GM18511 (cell line): ENCODE measurements around the gene GFRA4.
"Not testable (repeated sequence)": the region's sequence is repeated elsewhere in the genome, so short reads cannot be mapped to it uniquely, and the experiment has no call there.

Source experiments
- ATAC-seq: cut with Tn5 transposase; IDR thresholded peaks from one replicate; pipeline ENCODE4 v1.9.1; 2021; ENCODE audit warnings: mild to moderate bottlenecking, moderate library complexity; ENCODE audit not compliant: unreplicated experiment

Gene GFRA4

DNA sequence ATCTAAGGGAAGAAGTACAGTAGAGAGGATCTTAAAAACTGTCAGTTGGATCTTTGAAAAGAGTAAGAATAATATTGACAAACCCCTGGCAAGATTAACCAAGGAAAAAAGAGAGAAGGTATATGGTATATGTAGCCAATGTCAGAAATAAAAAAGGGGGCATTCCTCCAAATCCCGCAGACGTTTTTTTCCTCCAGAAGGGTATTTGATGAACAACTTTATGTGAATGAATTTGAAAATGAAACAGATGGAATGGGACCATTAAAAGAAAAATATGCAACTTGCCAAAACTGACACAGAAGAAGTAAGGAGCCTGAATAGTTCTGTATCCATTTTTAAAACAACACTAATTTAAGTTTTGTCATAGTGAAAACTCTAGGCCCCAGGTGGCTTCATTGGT is 35.7 kb downstream of the GFRA4 start:
- no peak for ATAC-seq

DNA sequence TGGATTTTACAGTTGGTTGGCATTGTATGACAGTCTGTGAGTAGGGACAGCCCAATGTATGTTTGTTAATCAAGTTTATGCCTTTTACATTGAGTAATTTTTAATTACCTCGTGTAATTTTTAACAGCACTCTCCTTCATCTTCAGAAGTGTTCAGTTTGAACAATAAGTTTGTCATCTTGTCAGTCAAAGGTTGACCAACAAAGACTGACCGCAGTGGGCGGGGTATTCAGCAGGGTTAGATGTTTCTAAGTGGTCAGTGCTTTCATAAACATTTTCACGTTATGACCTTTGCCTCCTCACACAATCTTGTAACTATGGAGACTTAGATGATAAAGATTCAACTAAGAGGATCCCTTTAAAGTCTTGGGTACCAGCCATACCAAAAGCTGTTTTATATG is 40.8 kb downstream of the GFRA4 start:
- no peak for ATAC-seq

DNA sequence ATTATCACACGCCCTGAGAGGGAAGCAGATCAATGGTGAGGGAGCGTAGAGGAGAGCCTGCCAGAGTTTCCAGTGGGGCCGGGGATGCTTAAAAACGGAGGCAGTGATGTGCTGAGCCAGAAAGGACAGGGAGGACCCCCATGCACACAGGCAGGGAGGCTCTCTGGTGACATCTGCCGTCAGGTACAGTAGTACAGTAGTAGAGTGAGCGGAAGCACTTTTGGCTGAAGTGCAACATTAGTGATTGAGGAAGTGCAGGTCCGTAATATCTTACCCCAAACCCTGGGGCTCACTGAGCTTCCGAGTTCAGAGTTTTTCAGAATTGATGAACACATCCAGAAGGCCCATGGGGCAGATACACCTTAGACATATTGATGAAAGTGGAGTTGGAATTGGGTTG is 42.1 kb downstream of the GFRA4 start:
- no peak for ATAC-seq

DNA sequence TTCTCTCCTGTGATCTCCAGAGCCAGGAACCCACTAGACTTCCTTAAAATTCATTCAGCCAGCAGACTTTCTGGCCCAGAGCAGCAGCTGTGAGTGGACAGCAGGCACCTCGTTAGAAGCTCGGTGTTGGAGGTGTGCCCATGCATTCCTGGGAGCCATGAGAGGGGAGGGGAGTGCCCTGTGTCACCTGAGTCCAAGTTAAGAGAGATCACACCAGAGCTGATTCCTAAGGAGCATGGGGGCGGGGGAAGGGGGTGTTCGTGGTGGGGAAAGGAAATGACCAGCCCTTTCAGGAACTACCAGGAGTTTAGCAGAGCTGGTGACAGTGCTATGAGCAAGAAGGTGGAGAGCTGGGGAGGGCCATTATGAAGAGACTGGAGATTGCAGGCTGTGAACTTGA is 46.9 kb downstream of the GFRA4 start:
- no peak for ATAC-seq

DNA sequence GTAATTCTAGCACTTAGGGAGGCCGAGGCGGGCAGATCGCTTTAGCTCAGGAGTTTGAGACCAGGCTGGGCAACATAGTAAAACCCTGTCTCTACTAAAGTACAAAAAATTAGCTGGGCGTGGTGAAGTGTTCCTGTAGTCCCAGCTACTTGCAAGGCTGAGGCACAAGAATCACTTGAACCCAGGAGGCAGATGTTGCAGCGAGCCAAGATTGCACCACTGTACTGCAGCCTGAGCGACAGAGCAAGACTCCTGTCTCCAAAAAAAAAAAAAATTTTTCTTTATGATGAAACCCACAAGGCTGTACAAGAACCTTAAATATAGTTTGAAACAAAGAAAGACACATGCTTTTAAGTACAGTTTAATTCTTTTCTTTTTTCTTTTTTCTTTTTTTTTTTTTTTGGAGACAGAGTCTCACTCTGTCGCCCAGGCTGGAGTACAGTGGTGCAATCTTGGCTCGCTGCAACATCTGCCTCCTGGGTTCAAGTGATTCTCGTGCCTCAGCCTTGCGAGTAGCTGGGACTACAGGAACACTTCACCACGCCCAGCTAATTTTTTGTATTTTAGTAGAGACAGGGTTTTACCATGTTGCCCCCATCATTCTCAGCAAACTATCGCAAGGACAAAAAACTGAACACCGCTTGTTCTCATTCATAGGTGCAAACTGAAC is 47.9 kb downstream of the GFRA4 start:
- ATAC-seq: not testable (repeated sequence)

DNA sequence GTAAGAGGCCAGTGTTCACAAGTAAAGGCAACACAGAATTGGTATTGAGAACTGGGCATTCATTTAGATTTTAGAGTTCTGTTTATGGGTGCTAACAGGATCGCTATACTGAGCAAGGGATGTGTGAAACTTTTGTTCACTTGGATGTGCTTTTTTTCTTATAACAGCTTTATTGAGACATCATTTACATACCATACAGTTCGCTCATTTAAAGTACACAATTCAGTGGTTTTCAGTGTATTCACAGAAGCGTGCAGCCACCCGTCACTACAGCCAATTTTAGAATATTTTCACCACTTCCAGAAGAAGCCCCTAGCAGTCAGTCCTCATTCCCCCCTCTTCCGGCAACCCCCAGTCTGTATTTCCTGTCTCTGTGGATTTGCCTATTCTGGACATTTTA is 48.7 kb downstream of the GFRA4 start:
- ATAC-seq: no peak

DNA sequence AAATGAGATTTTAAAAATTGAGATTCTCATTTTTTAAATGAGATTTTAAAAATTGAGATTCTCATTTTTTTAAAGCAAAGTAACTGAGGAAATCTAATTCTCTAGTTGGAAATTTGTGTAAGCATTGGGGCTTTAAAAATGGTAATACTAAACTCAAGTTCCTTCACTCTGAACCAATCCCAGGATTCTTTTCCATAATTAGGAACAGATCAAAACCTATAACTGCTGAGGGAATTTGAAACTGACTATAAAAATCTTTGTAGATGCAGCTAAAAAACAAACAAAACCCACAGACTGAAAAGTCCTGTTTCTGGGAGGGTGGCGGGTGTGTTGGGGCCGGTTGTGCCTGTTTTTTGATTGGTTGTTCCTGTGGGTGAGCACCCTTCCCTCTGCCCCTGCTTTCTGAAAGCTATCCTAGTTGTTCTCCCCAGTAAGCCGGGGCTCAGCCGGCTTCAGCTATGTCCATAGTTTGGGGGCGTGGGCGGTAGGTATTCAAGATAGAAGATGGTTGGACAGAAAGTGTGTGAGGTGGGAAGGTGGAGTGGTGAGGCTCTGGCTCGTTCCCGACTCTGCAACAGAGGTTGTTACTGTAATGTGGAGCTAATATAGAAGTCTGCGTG is 49.3 kb downstream of the GFRA4 start:
- ATAC-seq: no peak

DNA sequence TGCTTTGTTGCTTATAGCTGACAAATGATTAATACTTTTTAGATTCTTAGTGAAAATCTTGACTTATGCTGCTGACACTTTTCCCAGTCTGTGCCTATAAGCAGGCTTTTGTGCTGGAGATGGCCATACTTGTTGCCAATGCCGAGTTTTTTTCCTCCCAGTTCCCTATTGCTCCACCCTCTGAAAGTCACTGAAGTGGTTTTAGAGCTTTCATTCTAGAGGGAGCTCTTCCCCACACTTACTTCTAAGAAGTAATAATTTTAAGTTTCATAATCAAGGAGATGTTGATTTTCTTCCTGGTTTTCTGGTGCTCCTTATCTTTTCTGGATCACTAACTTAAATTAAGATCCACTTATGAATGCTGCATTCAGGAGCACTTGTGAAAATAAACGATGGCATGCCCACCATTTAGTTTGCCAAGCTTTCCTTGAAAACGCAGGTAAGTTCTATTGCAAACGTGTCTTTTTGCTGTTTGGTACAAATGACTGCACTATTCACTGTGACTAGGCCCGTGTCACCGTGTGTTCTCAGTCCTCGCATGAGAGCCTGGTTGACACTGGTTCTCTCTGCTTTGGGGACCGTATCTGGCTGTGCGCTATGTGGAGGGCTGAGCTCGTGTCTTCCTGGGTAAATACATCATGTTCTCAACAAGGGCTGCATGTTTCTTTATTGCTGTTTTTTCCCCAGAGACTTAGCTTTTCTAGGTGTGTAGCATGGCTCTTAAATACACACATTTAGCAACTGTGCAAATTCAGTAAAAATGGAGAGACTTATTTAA is 50.2 kb downstream of the GFRA4 start:
- ATAC-seq: no peak

DNA sequence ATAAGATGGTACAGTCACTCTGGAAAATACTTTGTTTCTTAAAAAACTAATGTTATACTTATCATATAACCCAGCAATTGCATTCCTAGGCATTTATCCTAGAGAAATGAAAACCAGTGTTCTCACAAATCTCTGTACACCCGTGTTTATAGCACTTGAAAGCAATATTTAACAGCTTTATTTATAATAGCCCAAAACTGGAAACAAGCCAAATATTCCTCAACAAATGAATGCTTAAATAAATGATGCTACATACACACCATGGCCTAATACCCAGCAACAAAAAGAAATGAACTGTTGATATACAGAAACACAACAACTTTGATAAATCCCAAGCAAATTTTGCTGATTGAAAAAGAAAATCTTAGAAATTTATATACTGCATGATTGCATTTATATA is 51.3 kb downstream of the GFRA4 start:
- no peak for ATAC-seq
